Activated gamma-delta T cell treated with Interleukin-2 at 50 U/mL for 16 hours (primary cell): ENCODE data around the gene RPS14.
A peak's percentile ranks its signal among the peaks of the same experiment; 100 is the strongest.
"Not testable (repeated sequence)": the region's sequence is repeated elsewhere in the genome, so short reads cannot be mapped to it uniquely, and the experiment has no call there.

Experiments
- DNase-seq: peaks from one replicate; pipeline ENCODE4 v3.0.0-alpha.2; 2020

The RPS14 gene

GRCh38 chr5:150479416-150479815 is 29.9 kb upstream of the RPS14 start:
- no peak for DNase-seq

GRCh38 chr5:150476568-150476967 is 27.0 kb upstream of the RPS14 start:
- not testable (repeated sequence) for DNase-seq

GRCh38 chr5:150473673-150474358 is 24.3 kb upstream of the RPS14 start:
- no peak for DNase-seq

- DNase-seq: no peak
These were observed 20.4 kb upstream of the RPS14 start for GRCh38 chr5:150469718-150470469.

GRCh38 chr5:150468206-150468605 is 18.7 kb upstream of the RPS14 start:
- no peak for DNase-seq

- DNase-seq: no peak
These were observed 16.4 kb upstream of the RPS14 start for GRCh38 chr5:150465927-150466326.

- DNase-seq: no peak
These were observed 15.0 kb upstream of the RPS14 start for GRCh38 chr5:150464554-150465012.

GRCh38 chr5:150461231-150461630 is 11.7 kb upstream of the RPS14 start:
- no peak for DNase-seq

- no peak for DNase-seq
These were observed 11.2 kb upstream of the RPS14 start for GRCh38 chr5:150460781-150461180.

GRCh38 chr5:150458802-150459557 is 9.4 kb upstream of the RPS14 start:
- peak; percentile 87 for DNase-seq

- no peak for DNase-seq
These were observed 8.2 kb upstream of the RPS14 start for GRCh38 chr5:150457562-150458240.

- DNase-seq: no peak
These were observed 7.6 kb upstream of the RPS14 start for GRCh38 chr5:150457121-150457520.

- no peak for DNase-seq
These were observed 5.1 kb upstream of the RPS14 start for GRCh38 chr5:150454492-150455229.

- not testable (repeated sequence) for DNase-seq
These were observed 4.5 kb upstream of the RPS14 start for GRCh38 chr5:150454027-150454426.

GRCh38 chr5:150452914-150453313 is 3.4 kb upstream of the RPS14 start:
- DNase-seq: no peak

GRCh38 chr5:150451594-150451993 is 2.1 kb upstream of the RPS14 start:
- no peak for DNase-seq

GRCh38 chr5:150448952-150449516 is 505 bp downstream of the RPS14 start:
- DNase-seq: no peak

GRCh38 chr5:150448334-150448733 is 1.2 kb downstream of the RPS14 start:
- no peak for DNase-seq

GRCh38 chr5:150447188-150447587 is 2.4 kb downstream of the RPS14 start:
- no peak for DNase-seq

GRCh38 chr5:150446583-150446982 is 3.0 kb downstream of the RPS14 start:
- no peak for DNase-seq

GRCh38 chr5:150446088-150446487 is 3.5 kb downstream of the RPS14 start:
- DNase-seq: no peak

- DNase-seq: no peak
These were observed 4.8 kb downstream of the RPS14 start for GRCh38 chr5:150444770-150445169.
